ENCODE results near the gene NFIA.

DNA sequence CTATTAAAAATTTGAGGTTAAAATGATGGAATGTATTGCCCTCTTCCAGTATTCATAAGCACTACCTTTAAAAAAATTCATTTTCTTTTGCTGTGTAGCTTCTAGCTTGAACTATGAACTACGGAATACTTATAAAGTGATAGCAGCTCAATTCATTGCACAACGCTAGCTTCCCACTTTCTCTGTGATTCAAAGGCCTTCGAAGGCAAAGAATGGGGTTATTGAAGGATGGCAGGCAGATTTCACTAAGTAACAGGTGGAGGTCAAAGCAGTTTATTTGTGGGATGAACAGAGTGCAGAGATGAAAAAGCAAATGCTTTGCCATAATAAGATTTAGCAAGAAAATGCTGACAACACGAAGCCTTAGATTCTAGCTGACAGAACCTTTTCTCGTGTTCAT, 290.6 kb downstream of the NFIA start:
- TF ChIP-seq, protein P1, sequence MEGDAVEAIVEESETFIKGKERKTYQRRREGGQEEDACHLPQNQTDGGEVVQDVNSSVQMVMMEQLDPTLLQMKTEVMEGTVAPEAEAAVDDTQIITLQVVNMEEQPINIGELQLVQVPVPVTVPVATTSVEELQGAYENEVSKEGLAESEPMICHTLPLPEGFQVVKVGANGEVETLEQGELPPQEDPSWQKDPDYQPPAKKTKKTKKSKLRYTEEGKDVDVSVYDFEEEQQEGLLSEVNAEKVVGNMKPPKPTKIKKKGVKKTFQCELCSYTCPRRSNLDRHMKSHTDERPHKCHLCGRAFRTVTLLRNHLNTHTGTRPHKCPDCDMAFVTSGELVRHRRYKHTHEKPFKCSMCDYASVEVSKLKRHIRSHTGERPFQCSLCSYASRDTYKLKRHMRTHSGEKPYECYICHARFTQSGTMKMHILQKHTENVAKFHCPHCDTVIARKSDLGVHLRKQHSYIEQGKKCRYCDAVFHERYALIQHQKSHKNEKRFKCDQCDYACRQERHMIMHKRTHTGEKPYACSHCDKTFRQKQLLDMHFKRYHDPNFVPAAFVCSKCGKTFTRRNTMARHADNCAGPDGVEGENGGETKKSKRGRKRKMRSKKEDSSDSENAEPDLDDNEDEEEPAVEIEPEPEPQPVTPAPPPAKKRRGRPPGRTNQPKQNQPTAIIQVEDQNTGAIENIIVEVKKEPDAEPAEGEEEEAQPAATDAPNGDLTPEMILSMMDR (conservative IDR thresholded peaks at IDR 0.05; ENCODE audit: low read depth, low read length): no peak
- TF ChIP-seq EZH2phosphoT487 (IDR thresholded peaks at IDR 0.05; ENCODE audit: borderline replicate concordance, low read length) (no peak), EZH2 (IDR thresholded peaks at IDR 0.05; ENCODE audit: low read length, unreplicated experiment) (no peak)

Data from PC-3 (cell line).